WTC11 (cell line): ENCODE measurements around the gene CD247. TPM values are rescaled to one million over a fixed set of nuclear protein-coding genes. Genes with fewer than 3 reads are reported as not detected.
"Not testable (repeated sequence)": the region's sequence is repeated elsewhere in the genome, so short reads cannot be mapped to it uniquely, and the experiment has no call there.

Experiments
- ATAC-seq: fragments of 200-7000 bp; cut with Tn5 transposase; 2 replicates; pipeline ENCODE4 v1.10.0; 2021; ENCODE audit warnings: mild to moderate bottlenecking, moderate library complexity
- CTCF ChIA-PET: fragments of 300-600 bp; sonication (Branson Sonifier 250); formaldehyde crosslinking; loops from one replicate; lab custom pipeline; 2021; ENCODE audit warnings: antibody characterized with exemption; lab: Charles Lee
- POLR2A ChIA-PET: fragments of 350-600 bp; sonication (Branson Sonifier 250); formaldehyde crosslinking; loops from one replicate; lab custom pipeline; 2021; ENCODE audit warnings: antibody characterized with exemption; lab: Charles Lee
- DNase-seq: peaks from one replicate; pipeline ENCODE4 v3.0.0; 2021; ENCODE audit warnings: low spot score
- H3K27ac Mint-ChIP-seq: 2 replicates; pipeline ENCODE4 v1.8.0; 2021; ENCODE audit warnings: mixed read lengths
- H3K27me3 Mint-ChIP-seq: 2 replicates; pipeline ENCODE4 v1.8.0; 2021; ENCODE audit warnings: low read depth, mild to moderate bottlenecking, moderate library complexity, mixed read lengths
- H3K36me3 Mint-ChIP-seq: 2 replicates; pipeline ENCODE4 v1.8.0; 2021; ENCODE audit warnings: mixed read lengths
- H3K4me1 Mint-ChIP-seq: 2 replicates; pipeline ENCODE4 v1.8.0; 2022; ENCODE audit warnings: mixed read lengths
- H3K4me3 Mint-ChIP-seq: 2 replicates; pipeline ENCODE4 v1.8.0; 2021; ENCODE audit warnings: mild to moderate bottlenecking, moderate library complexity, mixed read lengths
- H3K9me3 Mint-ChIP-seq: 2 replicates; pipeline ENCODE4 v1.8.0; 2021; ENCODE audit warnings: mixed read lengths
- CTCF ChIP-seq: fragments of 200-600 bp; IDR thresholded peaks from 2 replicates; pipeline ENCODE4 v1.8.0; 2022; ENCODE audit warnings: antibody characterized with exemption
- E2F4 ChIP-seq: sonication (generic); formaldehyde crosslinking; IDR thresholded peaks from 2 replicates; pipeline ENCODE4 v1.8.1; 2022; ENCODE audit warnings: low read depth, mild to moderate bottlenecking, moderate library complexity, missing genetic modification reagents, borderline replicate concordance
- ESRRA ChIP-seq: sonication (generic); formaldehyde crosslinking; IDR thresholded peaks from 2 replicates; pipeline ENCODE4 v1.8.1; 2022; ENCODE audit warnings: mild to moderate bottlenecking, missing genetic modification reagents, borderline replicate concordance
- FOXP4 ChIP-seq: sonication (generic); formaldehyde crosslinking; IDR thresholded peaks from 2 replicates; pipeline ENCODE4 v1.8.0; 2022; ENCODE audit warnings: mild to moderate bottlenecking, missing genetic modification reagents
- KAT7 ChIP-seq: sonication (generic); formaldehyde crosslinking; IDR thresholded peaks from 2 replicates; pipeline ENCODE4 v1.8.1; 2023; ENCODE audit warnings: missing genetic modification reagents, mild to moderate bottlenecking, borderline replicate concordance
- SMAD3 ChIP-seq: sonication (generic); formaldehyde crosslinking; IDR thresholded peaks from 2 replicates; pipeline ENCODE4 v1.8.0; 2022; ENCODE audit warnings: missing genetic modification reagents, mild to moderate bottlenecking, borderline replicate concordance
- TP53 ChIP-seq: sonication (generic); formaldehyde crosslinking; IDR thresholded peaks from 2 replicates; pipeline ENCODE4 v1.8.1; 2023; ENCODE audit warnings: mild to moderate bottlenecking, missing genetic modification reagents
- ZBTB21 ChIP-seq: sonication (generic); formaldehyde crosslinking; IDR thresholded peaks from 2 replicates; pipeline ENCODE4 v1.8.1; 2023; ENCODE audit warnings: mild to moderate bottlenecking, missing genetic modification reagents, borderline replicate concordance
- ZNF232 ChIP-seq: sonication (generic); formaldehyde crosslinking; IDR thresholded peaks from 2 replicates; pipeline ENCODE4 v1.8.0; 2022; ENCODE audit warnings: mild to moderate bottlenecking, missing genetic modification reagents
- total RNA-seq: library from RNA; stranded (reverse); gene quantifications from 3 replicates; pipeline ENCODE4 v1.2.3, GENCODE V29; 2021
- TF ChIP-seq, protein P1 (sequence below): sonication (generic); formaldehyde crosslinking; IDR thresholded peaks from 2 replicates; pipeline ENCODE4 v1.8.0; 2023; ENCODE audit warnings: mild to moderate bottlenecking, missing genetic modification reagents

Gene CD247
- total RNA-seq, 1 experiment from 2014 or later = 1.8 TPM

GRCh38 chr1:167555971-167556714 is 37.8 kb upstream of the CD247 start:
- TF ChIP-seq CTCF = peak; percentile 67
- TF ChIP-seq FOXP4 (CRISPR knock-in tag) = no peak
- TF ChIP-seq, all 79 proteins: peak for 1
- no peaks in the 10 kb centered on the region for H3K9me3 Mint-ChIP-seq
- no peaks in the 10 kb centered on the region for H3K36me3 Mint-ChIP-seq
- H3K4me3 Mint-ChIP-seq = 0 out of 2 replicates have a peak overlapping the region, but pooled peaks have one; percentile 1
- POLR2A ChIA-PET = no interaction called here
- DNase-seq (peak; percentile 82), ATAC-seq (peak; percentile 9; the same call in 1 of the 2 replicates)
- H3K27me3 Mint-ChIP-seq = peaks cover 10% of the 10 kb centered on the region
- H3K4me1 Mint-ChIP-seq = peaks cover 14% of the 10 kb centered on the region; the same call in 1 of the 2 replicates
- no peak overlapping the region for H3K27ac Mint-ChIP-seq
- CTCF ChIA-PET = interaction anchor here (0.8 to 3.6 kb wide), 9 partner anchors 8 to 496 kb away, joined by 3 to 54 read pairs (median 6); no protein-coding TSS in a partner anchor

DNA sequence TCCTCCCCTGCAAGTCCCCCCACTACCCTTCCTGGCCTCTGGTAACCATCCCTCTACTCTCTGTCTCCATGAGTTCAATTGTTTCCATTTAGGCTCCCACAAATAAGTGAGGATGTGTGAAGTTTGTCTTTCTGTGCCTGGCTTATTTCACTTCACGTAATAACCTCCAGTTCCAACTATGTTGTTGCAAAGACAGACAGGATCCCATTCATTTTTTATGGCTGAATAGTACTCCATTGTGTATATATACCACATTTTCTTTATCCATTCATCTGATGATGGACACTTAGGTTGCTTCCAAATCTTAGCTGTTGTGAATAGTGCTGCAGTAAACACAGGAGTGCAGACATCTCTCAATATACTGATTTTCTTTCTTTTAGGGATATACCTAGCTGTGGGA is 36.7 kb upstream of the CD247 start:
- DNase-seq, POLR2A ChIA-PET, H3K27ac Mint-ChIP-seq, H3K36me3 Mint-ChIP-seq, ATAC-seq, H3K9me3 Mint-ChIP-seq: not testable (repeated sequence)
- CTCF ChIA-PET = interaction anchor here (1.0 to 3.6 kb wide), 5 partner anchors 9 to 132 kb away, joined by 5 to 54 read pairs (median 6); no protein-coding TSS in a partner anchor
- H3K27me3 Mint-ChIP-seq = peaks cover 10% of the 10 kb centered on the region
- peaks cover 21% of the 10 kb centered on the region; the same call in 1 of the 2 replicates for H3K4me1 Mint-ChIP-seq
- H3K4me3 Mint-ChIP-seq = peak overlapping the region; percentile 13; the same call in 1 of the 2 replicates

DNA sequence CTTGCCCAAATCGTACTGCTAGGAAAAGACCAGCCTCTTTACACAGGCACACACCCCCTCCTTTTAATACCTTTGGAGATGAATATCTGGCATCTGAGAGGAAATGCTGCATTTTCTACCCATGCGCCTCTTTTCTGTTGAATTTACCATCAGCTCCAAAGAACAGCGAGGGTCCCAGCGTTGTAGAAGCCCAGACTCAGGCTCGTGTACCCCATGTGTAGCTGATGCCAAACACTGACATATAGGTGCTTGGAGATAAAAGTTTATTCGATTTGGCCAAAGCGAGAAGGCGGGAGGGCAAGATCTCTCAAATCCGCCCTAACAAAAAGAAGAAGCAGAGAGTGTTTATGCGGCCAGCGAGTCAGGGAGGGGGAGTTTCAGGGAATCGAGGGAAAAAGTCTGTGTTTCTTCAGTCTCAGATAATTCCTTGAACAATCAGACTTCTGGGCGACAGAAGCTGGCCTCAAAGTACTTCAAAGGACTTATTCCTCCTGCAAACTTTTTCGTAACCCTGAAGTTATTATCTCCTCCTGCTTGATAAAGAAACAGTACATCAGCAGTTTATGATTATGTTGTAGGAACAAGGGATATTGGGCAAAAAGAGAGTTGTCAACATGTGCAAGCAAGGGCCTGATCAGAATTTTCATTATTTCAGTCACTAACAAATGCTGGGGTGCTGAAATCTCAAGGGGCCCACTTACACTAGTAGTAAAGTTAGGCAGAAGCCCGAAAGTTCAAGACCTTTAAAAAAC is 35.9 kb upstream of the CD247 start:
- POLR2A ChIA-PET = interaction anchor here (0.6 to 1.8 kb wide), 8 partner anchors 10 to 678 kb away, joined by 3 to 15 read pairs (median 4); partner anchors contain the start of genes POU2F1 and TADA1
- TF ChIP-seq KAT7 (no peak), CTCF (no peak), SMAD3 (CRISPR knock-in tag) (no peak), ZNF232 (CRISPR knock-in tag) (no peak), ESRRA (CRISPR knock-in tag) (no peak), E2F4 (CRISPR knock-in tag) (no peak), TP53 (CRISPR knock-in tag) (no peak), ZBTB21 (CRISPR knock-in tag) (no peak)
- TF ChIP-seq, protein P1, sequence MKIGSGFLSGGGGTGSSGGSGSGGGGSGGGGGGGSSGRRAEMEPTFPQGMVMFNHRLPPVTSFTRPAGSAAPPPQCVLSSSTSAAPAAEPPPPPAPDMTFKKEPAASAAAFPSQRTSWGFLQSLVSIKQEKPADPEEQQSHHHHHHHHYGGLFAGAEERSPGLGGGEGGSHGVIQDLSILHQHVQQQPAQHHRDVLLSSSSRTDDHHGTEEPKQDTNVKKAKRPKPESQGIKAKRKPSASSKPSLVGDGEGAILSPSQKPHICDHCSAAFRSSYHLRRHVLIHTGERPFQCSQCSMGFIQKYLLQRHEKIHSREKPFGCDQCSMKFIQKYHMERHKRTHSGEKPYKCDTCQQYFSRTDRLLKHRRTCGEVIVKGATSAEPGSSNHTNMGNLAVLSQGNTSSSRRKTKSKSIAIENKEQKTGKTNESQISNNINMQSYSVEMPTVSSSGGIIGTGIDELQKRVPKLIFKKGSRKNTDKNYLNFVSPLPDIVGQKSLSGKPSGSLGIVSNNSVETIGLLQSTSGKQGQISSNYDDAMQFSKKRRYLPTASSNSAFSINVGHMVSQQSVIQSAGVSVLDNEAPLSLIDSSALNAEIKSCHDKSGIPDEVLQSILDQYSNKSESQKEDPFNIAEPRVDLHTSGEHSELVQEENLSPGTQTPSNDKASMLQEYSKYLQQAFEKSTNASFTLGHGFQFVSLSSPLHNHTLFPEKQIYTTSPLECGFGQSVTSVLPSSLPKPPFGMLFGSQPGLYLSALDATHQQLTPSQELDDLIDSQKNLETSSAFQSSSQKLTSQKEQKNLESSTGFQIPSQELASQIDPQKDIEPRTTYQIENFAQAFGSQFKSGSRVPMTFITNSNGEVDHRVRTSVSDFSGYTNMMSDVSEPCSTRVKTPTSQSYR (CRISPR knock-in tag) = no peak

More for the DNA sequence above, 35.9 kb upstream of the CD247 start:
- DNase-seq = no peak
- H3K9me3 Mint-ChIP-seq = no peaks in the 10 kb centered on the region
- peak overlapping the region; percentile 87 for H3K4me3 Mint-ChIP-seq
- CTCF ChIA-PET = interaction anchor here (0.6 to 6.2 kb wide), 16 partner anchors 10 to 487 kb away, joined by 3 to 73 read pairs (median 4); no protein-coding TSS in a partner anchor
- peaks cover 21% of the 10 kb centered on the region; the same call in 1 of the 2 replicates for H3K4me1 Mint-ChIP-seq
- peaks cover 10% of the 10 kb centered on the region for H3K27me3 Mint-ChIP-seq
- H3K27ac Mint-ChIP-seq = no peak overlapping the region; the same call in 1 of the 2 replicates
- ATAC-seq = no peak
- H3K36me3 Mint-ChIP-seq = no peaks in the 10 kb centered on the region
